HG03108 (cell line): Measurements from ENCODE around the gene C1orf167.

Experiments used
- ATAC-seq: cut with Tn5 transposase; IDR thresholded peaks from one replicate; pipeline ENCODE4 v1.9.1; 2021; ENCODE audit warnings: moderate library complexity; ENCODE audit not compliant: unreplicated experiment

Gene C1orf167

DNA sequence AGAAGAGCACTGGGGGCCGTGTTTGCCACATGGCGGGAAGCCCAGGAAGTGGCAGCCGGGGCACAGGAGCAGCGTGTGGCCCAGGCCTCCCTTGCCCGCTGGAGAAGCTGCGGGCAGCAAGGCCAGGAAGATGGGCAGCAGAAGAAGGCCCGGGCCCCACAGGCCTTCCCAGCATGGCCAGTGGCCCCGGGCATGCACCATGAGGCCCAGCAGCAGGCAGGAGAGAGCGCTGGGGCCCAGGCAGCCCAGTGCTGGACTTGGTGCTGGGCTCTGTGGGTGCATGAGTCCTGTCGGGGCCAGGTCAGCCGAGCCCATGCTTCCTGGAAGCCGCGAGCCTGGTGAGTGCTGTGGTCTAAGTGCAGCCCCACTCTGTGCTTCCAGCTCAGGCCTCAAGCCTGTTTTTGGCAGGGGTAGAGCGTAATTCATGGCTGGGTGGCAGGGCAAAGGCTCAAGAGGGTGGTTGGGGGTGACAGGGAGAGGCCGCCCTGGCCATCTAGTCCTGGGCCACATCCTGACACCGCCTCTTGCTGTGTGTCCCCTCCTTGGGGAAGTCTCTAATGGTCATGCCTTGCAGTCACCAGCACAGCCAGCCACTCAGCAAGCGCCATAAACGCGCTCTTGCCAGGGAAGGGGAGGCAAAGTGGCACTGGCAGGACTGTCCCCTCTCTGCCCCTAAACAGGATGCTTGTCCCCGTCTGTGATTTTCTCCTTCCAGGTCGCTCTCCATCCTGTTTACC, 22.4 kb downstream of the C1orf167 start:
- no peak for ATAC-seq

DNA sequence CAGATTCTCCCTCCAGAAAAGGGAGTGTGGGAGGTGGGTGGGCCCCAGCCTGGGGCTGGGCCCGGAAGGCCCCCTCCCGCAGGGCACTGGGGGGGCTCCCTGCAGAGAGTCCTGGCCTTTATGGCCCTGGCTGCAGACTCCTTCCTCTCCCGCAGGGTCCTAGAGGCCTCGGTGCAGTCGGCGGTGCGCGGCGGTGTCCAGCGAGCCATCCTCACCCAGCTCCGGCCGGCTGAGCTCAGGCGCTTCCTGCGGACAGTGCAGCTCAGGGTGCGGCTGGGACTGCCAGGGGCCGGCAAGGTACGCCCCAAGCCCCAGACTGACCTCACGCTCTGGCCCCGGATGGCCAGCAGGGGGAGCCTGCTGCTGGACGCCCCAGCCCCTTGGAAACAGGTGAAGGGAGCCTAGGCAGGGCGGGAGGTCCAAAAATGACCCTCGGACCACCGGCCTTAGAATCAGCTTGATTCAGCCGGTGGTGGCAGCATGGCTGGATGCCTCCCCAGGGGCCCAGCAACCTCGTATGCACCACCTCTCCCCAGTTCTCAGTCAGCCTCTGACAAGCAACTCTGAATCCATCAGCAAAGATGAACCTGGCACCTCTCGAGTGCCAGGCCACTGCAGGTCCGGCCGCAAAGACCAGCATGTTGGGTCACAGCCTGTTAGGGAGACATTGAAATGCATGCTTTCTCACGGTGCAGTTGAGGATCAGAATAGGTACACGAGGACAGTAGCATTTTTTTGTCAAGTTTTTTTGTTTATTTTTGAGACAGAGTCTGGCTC, 23.2 kb downstream of the C1orf167 start:
- ATAC-seq, result peak; percentile 68

DNA sequence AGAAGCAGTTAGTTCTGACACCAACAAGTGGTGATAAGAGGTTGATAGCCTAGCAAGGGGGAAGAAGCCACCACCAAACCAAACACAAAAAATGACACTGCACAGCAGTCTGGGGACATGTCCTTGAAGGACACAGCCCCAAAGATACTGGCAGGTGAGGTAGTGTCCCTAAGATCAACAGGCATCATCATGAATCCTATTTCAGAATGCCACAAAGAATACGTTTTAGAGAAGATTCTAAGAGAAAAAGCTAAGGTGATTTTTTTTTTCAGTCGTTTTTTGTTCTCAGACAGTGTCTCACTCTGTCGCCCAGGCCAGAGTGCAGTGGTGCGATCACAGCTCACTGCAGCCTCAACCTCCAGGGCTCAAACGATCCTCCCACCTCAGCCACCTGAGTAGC, 24.2 kb downstream of the C1orf167 start:
- ATAC-seq, result no peak

- no peak for ATAC-seq
Observed at GRCh38 chr1:11787251-11787803, 25.3 kb downstream of the C1orf167 start.

DNA sequence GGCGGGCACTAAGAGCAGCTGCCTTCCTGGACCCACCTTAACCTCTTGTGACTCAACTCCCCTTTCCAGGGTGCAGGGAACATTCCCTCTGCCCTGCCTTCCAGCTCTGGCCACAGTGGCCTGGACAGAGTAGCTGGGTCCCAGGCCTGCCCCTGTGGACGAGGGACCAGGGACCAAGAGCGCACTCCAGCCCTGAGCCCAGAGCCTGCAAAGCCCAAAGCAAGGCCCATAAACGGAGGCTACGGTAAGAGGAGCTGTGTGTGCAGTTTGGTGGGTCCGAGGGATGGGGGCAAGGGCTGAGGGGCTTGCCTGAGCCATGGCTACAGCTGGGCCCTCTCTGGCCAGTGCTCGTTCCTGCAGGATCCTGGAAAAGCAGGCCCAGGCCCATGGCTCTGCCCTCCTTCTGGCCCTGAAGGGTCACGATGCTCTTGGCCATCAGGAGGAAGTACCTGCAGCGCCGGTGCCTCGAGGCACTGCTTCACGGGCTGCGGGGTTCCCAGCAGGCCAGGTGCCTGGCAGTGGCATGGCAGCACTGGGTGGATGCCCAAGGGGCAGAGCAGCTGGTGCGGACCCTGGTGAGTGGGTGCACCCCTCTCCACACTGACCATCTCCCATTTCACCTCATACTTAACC, 25.9 kb downstream of the C1orf167 start:
- ATAC-seq, result no peak

- ATAC-seq, result no peak
Observed at GRCh38 chr1:11788549-11789053, 26.6 kb downstream of the C1orf167 start.

GRCh38 chr1:11789126-11790067, 27.4 kb downstream of the C1orf167 start:
- no peak for ATAC-seq

DNA sequence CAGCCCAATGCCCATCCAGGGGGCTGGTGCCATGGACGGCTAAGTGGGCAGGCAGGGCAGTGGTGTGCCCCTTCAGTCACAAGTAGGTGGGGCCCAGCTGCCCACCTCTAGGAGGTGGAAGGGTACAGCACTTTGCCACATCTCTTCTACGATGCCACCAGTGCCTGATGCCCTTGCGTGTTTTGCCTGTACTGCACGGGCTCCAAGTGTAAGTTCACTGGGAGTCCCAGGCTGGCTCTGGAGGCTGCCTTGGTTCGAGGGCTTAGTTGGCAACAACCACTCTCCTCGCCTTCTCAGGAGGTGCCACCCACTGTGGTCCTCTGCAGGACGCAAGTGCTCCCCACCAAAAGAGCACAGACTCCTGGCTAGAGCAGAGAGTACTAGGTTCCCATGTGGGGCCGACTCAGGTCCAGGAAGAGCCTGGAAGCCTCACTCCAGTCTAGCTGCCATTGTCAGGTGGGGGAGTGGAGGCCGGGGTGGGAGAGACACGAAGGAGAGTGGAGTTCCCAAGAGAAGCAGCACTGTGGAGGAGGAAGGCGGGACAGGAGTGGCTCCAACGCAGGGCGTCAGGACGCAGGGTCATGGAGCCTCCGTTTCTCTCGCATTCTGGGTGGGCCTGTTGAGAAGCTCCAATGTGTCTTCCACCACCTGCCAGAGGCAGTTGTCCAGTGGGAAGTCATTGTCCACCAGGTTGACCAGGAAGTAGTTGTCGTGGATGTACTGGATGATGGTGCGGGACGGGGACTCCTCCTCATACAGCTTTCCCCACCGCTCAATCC, 28.3 kb downstream of the C1orf167 start:
- ATAC-seq, result no peak

- no peak for ATAC-seq
Observed at GRCh38 chr1:11790880-11791715, 29.1 kb downstream of the C1orf167 start.

DNA sequence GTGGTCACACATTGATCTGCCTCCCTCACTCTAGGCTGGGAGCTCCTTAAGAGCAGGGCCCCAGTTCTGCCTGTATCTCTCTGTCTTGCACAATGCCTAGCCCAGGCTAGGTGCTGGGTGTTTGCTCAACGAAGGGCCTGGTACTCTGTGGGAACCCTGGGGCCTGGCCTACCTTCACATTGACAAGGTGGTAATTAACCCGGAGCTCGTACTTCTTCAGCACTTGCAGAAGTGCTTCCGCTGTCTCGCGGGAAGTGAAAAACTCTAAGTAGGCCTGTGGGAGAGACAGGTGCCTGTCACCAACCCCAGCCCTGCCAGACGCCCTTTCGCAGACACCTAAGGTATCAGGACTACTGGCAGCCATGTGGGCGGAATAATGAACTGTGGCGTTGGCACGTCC, 30.1 kb downstream of the C1orf167 start:
- ATAC-seq, result no peak

- no peak for ATAC-seq
Observed at GRCh38 chr1:11793819-11794218, 31.8 kb downstream of the C1orf167 start.

GRCh38 chr1:11794446-11795237, 32.6 kb downstream of the C1orf167 start:
- no peak for ATAC-seq

- no peak for ATAC-seq
Observed at GRCh38 chr1:11795238-11795890, 33.4 kb downstream of the C1orf167 start.

- ATAC-seq, result no peak
Observed at GRCh38 chr1:11796036-11796828, 34.2 kb downstream of the C1orf167 start.

GRCh38 chr1:11797525-11798216, 35.7 kb downstream of the C1orf167 start:
- ATAC-seq, result no peak

DNA sequence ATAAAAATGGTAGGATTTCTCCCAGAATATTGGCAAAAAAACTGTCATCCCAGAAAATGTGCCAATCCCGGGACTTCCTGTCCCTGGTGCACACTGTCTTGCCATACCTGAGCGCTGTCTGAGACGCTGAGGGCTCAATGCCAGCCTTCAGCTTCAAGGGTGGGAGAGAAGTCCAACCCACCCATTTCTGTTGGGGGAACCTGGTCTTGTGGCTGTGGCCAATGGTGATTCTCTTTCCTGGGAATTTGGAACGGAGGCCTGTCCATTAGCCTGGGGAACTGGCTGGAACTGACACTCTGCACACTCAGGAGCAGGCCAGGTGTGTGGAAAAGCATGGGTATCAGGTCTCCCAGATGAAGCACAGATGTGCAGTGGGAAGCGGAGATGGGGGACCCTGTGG, 37.1 kb downstream of the C1orf167 start:
- ATAC-seq, result no peak
